LNCAP (cell line): ENCODE results near the gene GLI3.

Experiments
- CTCF ChIP-seq: fragments of 450-650 bp; IDR thresholded peaks from 2 replicates; pipeline ENCODE4 v1.5.1; 2017; ENCODE audit warnings: mild to moderate bottlenecking

GLI3 gene

GRCh38 chr7:42065015-42065414, 172.0 kb downstream of the GLI3 start:
- TF ChIP-seq CTCF, result no peak

GRCh38 chr7:42064534-42064933, 172.5 kb downstream of the GLI3 start:
- TF ChIP-seq CTCF, result no peak

GRCh38 chr7:42059275-42059674, 177.7 kb downstream of the GLI3 start:
- TF ChIP-seq CTCF, result no peak

- no peak for TF ChIP-seq CTCF
Observed at GRCh38 chr7:42057331-42057730, 179.7 kb downstream of the GLI3 start.

- TF ChIP-seq CTCF, result no peak
Observed at GRCh38 chr7:42055171-42055570, 181.8 kb downstream of the GLI3 start.

GRCh38 chr7:42053834-42054233, 183.2 kb downstream of the GLI3 start:
- TF ChIP-seq CTCF, result no peak

GRCh38 chr7:42049761-42050160, 187.2 kb downstream of the GLI3 start:
- no peak for TF ChIP-seq CTCF

- no peak for TF ChIP-seq CTCF
Observed at GRCh38 chr7:42046483-42046882, 190.5 kb downstream of the GLI3 start.
